Memory B cell (primary cell): ENCODE measurements around the gene C1QTNF5.
"Not testable (repeated sequence)": the region's sequence is repeated elsewhere in the genome, so short reads cannot be mapped to it uniquely, and the experiment has no call there.

ENCODE experiments used
- ATAC-seq: fragments of 150-1000 bp; cut with Tn5 transposase; 2 replicates; pipeline ENCODE4 v1.10.0; 2021; ENCODE audit warnings: low read depth, mild to moderate bottlenecking, moderate library complexity
- DNase-seq, 2 donors: peaks; one replicate each; pipeline ENCODE4 v3.0.0; 2022; ENCODE audit warnings: low spot score in 2 of 2
- H3K27ac Mint-ChIP-seq: one replicate; pipeline ENCODE4 v1.8.0; 2022; ENCODE audit warnings: mild to moderate bottlenecking, moderate library complexity, mixed read lengths
- H3K27me3 Mint-ChIP-seq: one replicate; pipeline ENCODE4 v1.8.0; 2022; ENCODE audit warnings: mixed read lengths
- H3K36me3 Mint-ChIP-seq: one replicate; pipeline ENCODE4 v1.8.0; 2022; ENCODE audit warnings: mild to moderate bottlenecking, mixed read lengths
- H3K4me1 Mint-ChIP-seq: one replicate; pipeline ENCODE4 v1.8.0; 2022; ENCODE audit warnings: mixed read lengths
- H3K4me3 Mint-ChIP-seq: one replicate; pipeline ENCODE4 v1.8.0; 2022; ENCODE audit warnings: mild to moderate bottlenecking, moderate library complexity, mixed read lengths
- H3K9me3 Mint-ChIP-seq: one replicate; pipeline ENCODE4 v1.8.0; 2022; ENCODE audit warnings: mixed read lengths

C1QTNF5 gene

GRCh38 chr11:119340335-119341221 lies at the start of gene C1QTNF5:
C1QTNF5 (minus strand) TSS chr11:119340883; CDS start chr11:119340397, 486 bp downstream.
- peaks cover 2% of the 10 kb centered on the region for H3K36me3 Mint-ChIP-seq
- H3K4me1 Mint-ChIP-seq = peaks cover 20% of the 10 kb centered on the region
- H3K27me3 Mint-ChIP-seq = peaks cover 31% of the 10 kb centered on the region
- H3K4me3 Mint-ChIP-seq = no peak within 1 kb of the TSS
- ATAC-seq (no peak), DNase-seq (no peak)
- H3K9me3 Mint-ChIP-seq = no peaks in the 10 kb centered on the region
- no peak within 1 kb of the TSS for H3K27ac Mint-ChIP-seq

GRCh38 chr11:119389611-119390254 lies 49.0 kb upstream of the C1QTNF5 start:
- H3K4me1 Mint-ChIP-seq = no peaks in the 10 kb centered on the region

GRCh38 chr11:119388103-119388502 lies 47.4 kb upstream of the C1QTNF5 start:
- ATAC-seq (no peak), DNase-seq (no peak)
- H3K27me3 Mint-ChIP-seq = peaks cover 10% of the 10 kb centered on the region
- no peaks in the 10 kb centered on the region for H3K36me3 Mint-ChIP-seq
- H3K4me3 Mint-ChIP-seq = no peak overlapping the region
- no peak overlapping the region for H3K27ac Mint-ChIP-seq
- no peaks in the 10 kb centered on the region for H3K9me3 Mint-ChIP-seq
- no peaks in the 10 kb centered on the region for H3K4me1 Mint-ChIP-seq

More at GRCh38 chr11:119389611-119390254, 49.0 kb upstream of the C1QTNF5 start:
- no peak overlapping the region for H3K4me3 Mint-ChIP-seq
- H3K27ac Mint-ChIP-seq = no peak overlapping the region
- no peaks in the 10 kb centered on the region for H3K9me3 Mint-ChIP-seq
- no peak for ATAC-seq
- peaks cover 12% of the 10 kb centered on the region for H3K27me3 Mint-ChIP-seq
- no peaks in the 10 kb centered on the region for H3K36me3 Mint-ChIP-seq
- no peak for DNase-seq

- no peak overlapping the region for H3K27ac Mint-ChIP-seq
- peaks cover 4% of the 10 kb centered on the region for H3K4me1 Mint-ChIP-seq
- DNase-seq (no peak), ATAC-seq (no peak)
- H3K27me3 Mint-ChIP-seq = peaks cover 1% of the 10 kb centered on the region
- no peak overlapping the region for H3K4me3 Mint-ChIP-seq
- no peaks in the 10 kb centered on the region for H3K36me3 Mint-ChIP-seq
- no peaks in the 10 kb centered on the region for H3K9me3 Mint-ChIP-seq
Measured at GRCh38 chr11:119384332-119384731, 43.6 kb upstream of the C1QTNF5 start.

- not testable (repeated sequence) for H3K4me1 Mint-ChIP-seq, ATAC-seq, H3K27me3 Mint-ChIP-seq, H3K36me3 Mint-ChIP-seq, H3K9me3 Mint-ChIP-seq, H3K27ac Mint-ChIP-seq, DNase-seq, H3K4me3 Mint-ChIP-seq
Measured at GRCh38 chr11:119382513-119382912, 41.8 kb upstream of the C1QTNF5 start.

GRCh38 chr11:119382101-119382500 lies 41.4 kb upstream of the C1QTNF5 start:
- H3K36me3 Mint-ChIP-seq = no peaks in the 10 kb centered on the region
- H3K4me1 Mint-ChIP-seq = peaks cover 4% of the 10 kb centered on the region
- DNase-seq = no peak
- no peak for ATAC-seq
- peaks cover 1% of the 10 kb centered on the region for H3K27me3 Mint-ChIP-seq
- H3K27ac Mint-ChIP-seq = no peak overlapping the region
- H3K9me3 Mint-ChIP-seq = no peaks in the 10 kb centered on the region
- no peak overlapping the region for H3K4me3 Mint-ChIP-seq

- Mint-ChIP-seq H3K4me1 (peaks cover 4% of the 10 kb centered on the region), H3K9me3 (no peaks in the 10 kb centered on the region), H3K27me3 (peaks cover 4% of the 10 kb centered on the region), H3K4me3 (no peak within 1 kb of the TSS), H3K36me3 (no peaks in the 10 kb centered on the region), H3K27ac (no peak within 1 kb of the TSS)
- DNase-seq (peak; percentile 97 to 99), ATAC-seq (peak; percentile 98)
Measured at GRCh38 chr11:119381181-119381988, 40.7 kb upstream of the C1QTNF5 start, which contains the start of gene USP2. USP2 (minus strand) TSS chr11:119381690; CDS start chr11:119373480, 8,210 bp downstream.

GRCh38 chr11:119380827-119381180 lies 40.1 kb upstream of the C1QTNF5 start:
- Mint-ChIP-seq H3K36me3 (no peaks in the 10 kb centered on the region), H3K27ac (no peak overlapping the region), H3K27me3 (peaks cover 4% of the 10 kb centered on the region), H3K4me1 (peaks cover 4% of the 10 kb centered on the region), H3K9me3 (no peaks in the 10 kb centered on the region), H3K4me3 (no peak overlapping the region)
- ATAC-seq (no peak), DNase-seq (no peak)

GRCh38 chr11:119380160-119380826 lies 39.6 kb upstream of the C1QTNF5 start:
- ATAC-seq = no peak
- DNase-seq = no peak
- peaks cover 4% of the 10 kb centered on the region for H3K27me3 Mint-ChIP-seq
- H3K36me3 Mint-ChIP-seq = no peaks in the 10 kb centered on the region
- no peak overlapping the region for H3K4me3 Mint-ChIP-seq
- H3K4me1 Mint-ChIP-seq = peaks cover 4% of the 10 kb centered on the region
- H3K27ac Mint-ChIP-seq = no peak overlapping the region
- no peaks in the 10 kb centered on the region for H3K9me3 Mint-ChIP-seq

GRCh38 chr11:119378851-119379465 lies 38.3 kb upstream of the C1QTNF5 start:
- DNase-seq = no peak
- Mint-ChIP-seq H3K4me3 (no peak overlapping the region), H3K27me3 (peaks cover 4% of the 10 kb centered on the region), H3K36me3 (no peaks in the 10 kb centered on the region), H3K27ac (no peak overlapping the region), H3K9me3 (no peaks in the 10 kb centered on the region), H3K4me1 (peaks cover 4% of the 10 kb centered on the region)
- ATAC-seq = no peak

GRCh38 chr11:119377961-119378667 lies 37.4 kb upstream of the C1QTNF5 start:
- no peak overlapping the region for H3K4me3 Mint-ChIP-seq
- no peak overlapping the region for H3K27ac Mint-ChIP-seq
- H3K9me3 Mint-ChIP-seq = no peaks in the 10 kb centered on the region
- ATAC-seq (no peak), DNase-seq (no peak)
- no peaks in the 10 kb centered on the region for H3K36me3 Mint-ChIP-seq
- peaks cover 5% of the 10 kb centered on the region for H3K27me3 Mint-ChIP-seq
- peaks cover 4% of the 10 kb centered on the region for H3K4me1 Mint-ChIP-seq

GRCh38 chr11:119377112-119377901 lies 36.6 kb upstream of the C1QTNF5 start:
- H3K27me3 Mint-ChIP-seq = peaks cover 5% of the 10 kb centered on the region
- H3K27ac Mint-ChIP-seq = no peak overlapping the region
- H3K36me3 Mint-ChIP-seq = no peaks in the 10 kb centered on the region
- no peaks in the 10 kb centered on the region for H3K9me3 Mint-ChIP-seq
- H3K4me1 Mint-ChIP-seq = peaks cover 4% of the 10 kb centered on the region
- no peak for DNase-seq
- H3K4me3 Mint-ChIP-seq = no peak overlapping the region
- ATAC-seq = no peak
